ENCODE measurements around the gene USP17L30.
A peak's percentile ranks its signal among the peaks of the same experiment; 100 is the strongest.

The USP17L30 gene

GRCh38 chr4:9409793-9410192 is 46.9 kb downstream of the USP17L30 start:
- H3K4me3 Mint-ChIP-seq = no peak overlapping the region
- H3K36me3 Mint-ChIP-seq = no peaks in the 10 kb centered on the region
- H3K27me3 Mint-ChIP-seq = no peaks in the 10 kb centered on the region
- ATAC-seq = peak; percentile 43
- H3K4me1 Mint-ChIP-seq = no peaks in the 10 kb centered on the region
- H3K27ac Mint-ChIP-seq = no peak overlapping the region
- peaks cover 10% of the 10 kb centered on the region for H3K9me3 Mint-ChIP-seq

Measured in stimulated activated memory B cell treated with anti-CD40 and anti-IgM and Interleukin-4, amounts not matched to agents 10 μg/mL and 1 μg/mL and 100 μg/mL, for 72 hours (primary cell).